Smooth muscle cell (in vitro differentiated cells): ENCODE data around the gene TMEM191C. TPM values are rescaled to one million over a fixed set of nuclear protein-coding genes. Genes with fewer than 3 reads are reported as not detected.
"Not testable (repeated sequence)": the region's sequence is repeated elsewhere in the genome, so short reads cannot be mapped to it uniquely, and the experiment has no call there.

Experiments used
- DNase-seq: peaks from one replicate; lab custom pipeline; 2025; ENCODE audit not compliant: unreplicated experiment; lab: John Stamatoyannopoulos, UW
- H2AFZ ChIP-seq: fragments of 200-600 bp; sonication (generic); 2 replicates; pipeline ENCODE4 v1.6.0; 2016; ENCODE audit warnings: antibody characterized with exemption, low read depth, mild to moderate bottlenecking
- H3F3A ChIP-seq: fragments of 200-600 bp; sonication (generic); 2 replicates; pipeline ENCODE4 v1.6.0; 2017; ENCODE audit warnings: antibody characterized with exemption, low read depth
- H3K27ac ChIP-seq: fragments of 200-600 bp; sonication (generic); 2 replicates; pipeline ENCODE4 v1.5.1; 2016; ENCODE audit warnings: low read depth, mild to moderate bottlenecking
- H3K27me3 ChIP-seq: fragments of 200-600 bp; sonication (generic); 2 replicates; pipeline ENCODE4 v1.6.1; 2016; ENCODE audit warnings: low read depth, mild to moderate bottlenecking
- H3K36me3 ChIP-seq: fragments of 200-600 bp; sonication (generic); 2 replicates; pipeline ENCODE4 v1.5.1; 2016; ENCODE audit warnings: low read depth
- H3K4me1 ChIP-seq: fragments of 200-600 bp; sonication (generic); 2 replicates; pipeline ENCODE4 v1.5.1; 2016; ENCODE audit warnings: low read depth
- H3K4me2 ChIP-seq: fragments of 200-600 bp; sonication (generic); 2 replicates; pipeline ENCODE4 v1.6.0; 2016; ENCODE audit warnings: mild to moderate bottlenecking
- H3K4me3 ChIP-seq: fragments of 200-600 bp; sonication (generic); 2 replicates; pipeline ENCODE4 v1.5.1; 2016; ENCODE audit warnings: mild to moderate bottlenecking
- H3K79me2 ChIP-seq: fragments of 200-600 bp; sonication (generic); 2 replicates; pipeline ENCODE4 v1.6.0; 2016; ENCODE audit warnings: low read depth, mild to moderate bottlenecking
- H3K9ac ChIP-seq: fragments of 200-600 bp; sonication (generic); 2 replicates; pipeline ENCODE4 v1.6.0; 2016; ENCODE audit warnings: low read depth
- H3K9me3 ChIP-seq: fragments of 200-600 bp; sonication (generic); replicated peaks from 2 replicates; pipeline ENCODE4 v1.5.1; 2016; ENCODE audit warnings: low read depth
- H4K20me1 ChIP-seq: fragments of 200-600 bp; sonication (generic); 2 replicates; pipeline ENCODE4 v1.6.0; 2016; ENCODE audit warnings: low read depth
- WGBS: methylation state at CpG from one replicate; pipeline ENCODE4 v1.1.7; 2016; ENCODE audit warnings: low lambda C conversion rate; 5-methylcytosine and 5-hydroxymethylcytosine counted together
- polyA plus RNA-seq: library from polyadenylated mRNA; unstranded; fragments of >200 nt; fragmentation: Nextera tagmentation; extraction: Ambion mirVana; gene quantifications from 2 replicates; pipeline ENCODE4 v1.2.1, GENCODE V29; 2016
- total RNA-seq: library from RNA; depleted of rRNA; stranded (reverse); fragments of >200 nt; gene quantifications from 2 replicates; pipeline ENCODE4 v1.2.3, GENCODE V29; 2014

Gene TMEM191C
- total and polyA plus RNA-seq, 2 experiments from 2014 or later: 1.4 to 3.2 TPM

DNA sequence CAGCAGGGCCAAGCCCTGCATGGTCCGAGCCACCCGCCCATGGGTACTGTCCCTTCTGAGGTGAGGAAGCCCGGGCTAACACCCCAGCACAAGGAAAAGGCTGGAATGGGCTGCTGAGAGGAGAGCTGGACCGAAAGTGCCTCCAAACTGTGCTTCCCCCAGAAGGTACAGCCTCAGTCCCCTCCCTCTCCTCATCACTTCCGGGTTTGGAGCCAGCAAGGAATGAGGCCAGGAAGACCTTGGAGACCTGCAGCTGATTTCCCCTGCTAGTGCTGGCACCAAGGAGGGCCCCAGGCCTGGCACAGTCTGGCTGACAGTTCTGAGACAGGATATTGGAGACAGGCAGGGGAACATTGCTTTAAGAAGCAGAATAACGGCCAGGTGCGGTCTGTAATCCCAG, 31.3 kb downstream of the TMEM191C start:
- H3K4me2 ChIP-seq, H3K36me3 ChIP-seq, H3F3A ChIP-seq, H3K4me3 ChIP-seq, H2AFZ ChIP-seq, H4K20me1 ChIP-seq, H3K79me2 ChIP-seq, H3K4me1 ChIP-seq, H3K9me3 ChIP-seq, H3K9ac ChIP-seq, H3K27me3 ChIP-seq, H3K27ac ChIP-seq, DNase-seq: not testable (repeated sequence)
- WGBS: no CpG with 5 or more reads among the region's 7 CpGs

- not testable (repeated sequence) for H3K9ac ChIP-seq, H3F3A ChIP-seq, H3K4me2 ChIP-seq, H3K79me2 ChIP-seq, H4K20me1 ChIP-seq, H3K9me3 ChIP-seq, H3K4me1 ChIP-seq, H2AFZ ChIP-seq, H3K36me3 ChIP-seq, H3K4me3 ChIP-seq, DNase-seq, H3K27ac ChIP-seq, H3K27me3 ChIP-seq
- no CpG with 5 or more reads among the region's 16 CpGs for WGBS
These were observed 32.7 kb downstream of the TMEM191C start for GRCh38 chr22:21499623-21500506.

GRCh38 chr22:21510397-21510796, 43.2 kb downstream of the TMEM191C start:
- H3K79me2 ChIP-seq, H3K27me3 ChIP-seq, H3K4me2 ChIP-seq, H3K4me3 ChIP-seq, H3K9me3 ChIP-seq, H3K27ac ChIP-seq, DNase-seq, H2AFZ ChIP-seq, H3K9ac ChIP-seq, H3F3A ChIP-seq, H4K20me1 ChIP-seq, H3K4me1 ChIP-seq, H3K36me3 ChIP-seq: not testable (repeated sequence)
- WGBS: no CpG with 5 or more reads among the region's 9 CpGs

DNA sequence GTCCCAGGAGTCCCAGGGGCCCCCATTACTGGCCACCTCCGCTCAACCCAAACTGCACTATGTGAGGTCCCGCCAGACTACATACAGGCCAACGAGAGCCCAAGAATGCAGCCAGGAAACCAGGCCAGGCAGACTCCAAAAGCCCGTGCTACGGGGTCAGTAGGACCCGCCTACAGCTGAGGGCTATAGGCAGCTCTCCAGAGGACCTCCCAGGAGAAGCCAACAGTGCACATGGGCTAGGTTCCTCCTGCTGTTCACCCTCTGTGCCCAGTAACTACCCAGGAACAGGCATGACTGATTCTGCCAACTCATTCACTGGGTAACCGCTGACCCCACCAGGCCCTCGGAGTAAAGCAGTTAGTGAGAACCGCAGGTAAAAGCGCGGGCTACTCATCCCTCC, 44.8 kb downstream of the TMEM191C start:
- not testable (repeated sequence) for H3K4me1 ChIP-seq, H3K36me3 ChIP-seq, H3K4me3 ChIP-seq, H2AFZ ChIP-seq, H3K79me2 ChIP-seq, H3F3A ChIP-seq, H3K9me3 ChIP-seq, DNase-seq, H3K27me3 ChIP-seq, H3K27ac ChIP-seq, H4K20me1 ChIP-seq, H3K4me2 ChIP-seq, H3K9ac ChIP-seq
- WGBS: 97% methylated on average over 5 of the region's 11 CpGs

DNA sequence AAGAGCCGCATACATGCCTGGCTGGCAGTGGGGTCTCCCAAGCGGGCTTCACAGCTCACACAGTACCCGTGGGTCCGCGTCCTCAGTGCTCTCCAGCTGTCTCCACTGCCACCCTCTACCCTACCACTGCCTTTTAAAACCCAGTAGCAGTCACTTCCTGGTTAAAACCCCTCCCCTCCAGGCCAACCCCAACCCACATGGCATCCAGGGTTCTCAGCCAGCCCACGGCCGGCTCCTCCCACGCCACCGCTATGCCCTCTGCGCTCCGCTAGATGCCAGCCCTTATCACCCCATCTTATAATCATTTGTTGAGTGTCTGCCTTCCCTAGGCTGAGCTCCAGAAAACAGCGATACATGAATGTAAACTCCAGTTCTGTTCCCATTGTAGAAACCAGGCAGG, 46.9 kb downstream of the TMEM191C start:
- not testable (repeated sequence) for H3K4me1 ChIP-seq, H3K36me3 ChIP-seq, H3K27me3 ChIP-seq, H3F3A ChIP-seq, H3K4me2 ChIP-seq, H3K9me3 ChIP-seq, H2AFZ ChIP-seq, H4K20me1 ChIP-seq, H3K4me3 ChIP-seq, H3K79me2 ChIP-seq, H3K9ac ChIP-seq, DNase-seq, H3K27ac ChIP-seq
- no CpG with 5 or more reads among the region's 12 CpGs for WGBS

GRCh38 chr22:21515234-21515633, 48.0 kb downstream of the TMEM191C start:
- not testable (repeated sequence) for H3K36me3 ChIP-seq, H3K79me2 ChIP-seq, H3K9me3 ChIP-seq, H4K20me1 ChIP-seq, H2AFZ ChIP-seq, DNase-seq, H3F3A ChIP-seq, H3K9ac ChIP-seq, H3K4me2 ChIP-seq, H3K27ac ChIP-seq, H3K4me3 ChIP-seq, H3K4me1 ChIP-seq, H3K27me3 ChIP-seq
- no CpG with 5 or more reads among the region's 9 CpGs for WGBS

DNA sequence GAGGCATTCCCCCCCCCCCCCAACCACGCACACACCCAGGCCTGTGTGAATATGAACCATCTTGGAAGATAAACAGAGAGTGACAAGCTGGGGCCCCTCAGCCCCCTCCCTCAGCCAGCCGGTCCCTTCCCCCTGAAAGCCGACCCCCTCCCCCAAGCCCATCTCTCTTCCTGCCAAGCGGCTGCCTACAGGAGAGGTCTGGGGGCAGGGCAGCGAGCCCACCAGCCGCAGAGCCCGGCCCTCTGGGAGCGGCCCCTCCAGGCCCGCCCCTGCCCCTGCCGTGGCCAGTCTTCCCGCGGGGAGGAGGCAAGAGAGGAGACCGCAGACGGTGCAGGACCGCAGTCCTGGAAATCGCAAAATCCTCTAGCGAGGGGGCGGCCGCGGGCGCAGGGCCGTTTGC, 49.3 kb downstream of the TMEM191C start:
- H3K4me1 ChIP-seq, DNase-seq, H3K4me3 ChIP-seq, H4K20me1 ChIP-seq, H2AFZ ChIP-seq, H3K9ac ChIP-seq, H3K27me3 ChIP-seq, H3K79me2 ChIP-seq, H3K9me3 ChIP-seq, H3K36me3 ChIP-seq, H3K4me2 ChIP-seq, H3K27ac ChIP-seq, H3F3A ChIP-seq: not testable (repeated sequence)
- WGBS: no CpG with 5 or more reads among the region's 22 CpGs

DNA sequence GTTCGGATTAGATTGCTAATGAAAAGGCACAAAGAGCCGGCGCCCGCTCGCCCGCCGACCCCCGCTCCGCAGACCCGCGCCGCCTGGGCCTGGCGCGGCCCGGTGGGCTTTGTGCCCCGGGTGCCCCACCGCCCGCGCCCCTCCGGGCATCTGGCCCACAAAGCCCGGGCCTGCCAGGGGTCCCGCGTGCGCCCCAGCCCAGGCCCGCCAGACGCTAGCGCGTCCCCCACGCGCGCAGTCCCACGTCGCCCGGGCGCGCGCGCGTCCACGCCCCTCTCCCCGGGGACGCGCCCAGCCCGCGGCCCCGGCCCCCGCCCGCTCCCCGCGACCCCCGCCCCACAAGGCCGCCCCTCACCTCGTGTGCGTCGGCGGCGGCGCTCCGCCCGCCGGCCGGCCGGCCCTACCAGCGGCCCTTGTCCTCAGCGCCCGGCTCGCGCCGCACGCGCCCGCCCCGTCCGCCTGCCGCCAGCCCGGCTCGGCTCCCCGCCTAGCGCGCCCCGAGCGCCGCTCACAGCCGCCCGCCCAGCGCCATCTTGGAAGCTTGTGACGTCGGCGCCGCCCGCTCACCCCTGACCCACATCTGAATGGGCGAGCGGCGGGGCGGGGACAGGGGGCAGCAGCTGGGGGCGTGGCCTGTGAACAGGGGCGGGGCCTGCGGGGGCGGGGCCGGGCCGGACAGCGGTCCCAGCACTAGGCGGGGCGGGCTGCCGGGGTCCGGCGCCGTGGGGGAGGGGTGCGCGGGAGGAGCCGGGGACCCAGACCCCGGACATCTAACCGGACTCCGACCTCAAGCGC, 50.0 kb downstream of the TMEM191C start:
- not testable (repeated sequence) for H2AFZ ChIP-seq, H3K9me3 ChIP-seq, H3F3A ChIP-seq, H3K9ac ChIP-seq, H3K36me3 ChIP-seq, H3K79me2 ChIP-seq, H3K27me3 ChIP-seq, H3K27ac ChIP-seq, H4K20me1 ChIP-seq, H3K4me1 ChIP-seq, DNase-seq, H3K4me3 ChIP-seq, H3K4me2 ChIP-seq
- no CpG with 5 or more reads among the region's 115 CpGs for WGBS
